Tibial nerve (tissue), 4 donors: ENCODE measurements around the gene CFAP52. TPM values are rescaled to one million over a fixed set of nuclear protein-coding genes. Genes with fewer than 3 reads are reported as not detected.

Source experiments
- DNase-seq, 2 donors: peaks; one replicate each; pipeline ENCODE4 v3.0.0-alpha.2; 2019; ENCODE audit warnings: low spot score in 2 of 2
- H3K27ac ChIP-seq, 4 donors: fragments of 200-600 bp; sonication (generic) in 3 of 4; one replicate each; pipeline ENCODE4 v1.5.1; 2017 to 2019; ENCODE audit warnings: mild to moderate bottlenecking in 1 of 4
- H3K27me3 ChIP-seq, 2 donors: fragments of 200-600 bp; sonication (generic) in 1 of 2; one replicate each; pipeline versions ENCODE4 v1.5.1 to v1.6.0; 2017 to 2019
- H3K36me3 ChIP-seq, 3 donors: fragments of 200-600 bp; sonication (generic); one replicate each; pipeline ENCODE4 v1.5.1; 2018 to 2019
- H3K4me1 ChIP-seq, 4 donors: fragments of 200-600 bp; sonication (generic) in 3 of 4; one replicate each; pipeline ENCODE4 v1.5.1; 2017 to 2019
- H3K4me3 ChIP-seq, 4 donors: fragments of 200-600 bp; sonication (generic) in 3 of 4; one replicate each; pipeline ENCODE4 v1.5.1; 2017 to 2019; ENCODE audit warnings: mild to moderate bottlenecking in 1 of 4, moderate library complexity in 1 of 4
- H3K9me3 ChIP-seq, 4 donors: fragments of 200-600 bp; sonication (generic) in 3 of 4; one replicate each; pipeline ENCODE4 v1.5.1; 2017 to 2019
- CTCF ChIP-seq, 5 experiments: fragments of 200-600 bp in 3 of 5; fragments of 450-650 bp in 2 of 5; sonication (generic) in 3 of 5; IDR thresholded peaks; one replicate each; pipeline ENCODE4 v1.5.1; 2016 to 2019; ENCODE audit warnings: antibody characterized with exemption in 5 of 5, mild to moderate bottlenecking in 3 of 5, moderate library complexity in 2 of 5
- EP300 ChIP-seq, 2 donors: sonication (generic); formaldehyde crosslinking; IDR thresholded peaks; one replicate each; pipeline ENCODE4 v1.6.1; 2017; ENCODE audit warnings: antibody characterized with exemption in 2 of 2, mild to moderate bottlenecking in 1 of 2
- POLR2A ChIP-seq, 2 donors: fragments of 450-650 bp; IDR thresholded peaks; one replicate each; pipeline ENCODE4 v1.6.1; 2017; ENCODE audit warnings: antibody characterized with exemption in 2 of 2, mild to moderate bottlenecking in 2 of 2, moderate library complexity in 2 of 2
- WGBS, 2 donors: methylation state at CpG; one replicate each; pipeline ENCODE4 v1.1.5; 2018; 5-methylcytosine and 5-hydroxymethylcytosine counted together
- total RNA-seq, 4 donors: library from RNA; depleted of rRNA; stranded (reverse); fragments of >200 nt; gene quantifications; one replicate each; pipeline ENCODE4 v1.1.0, GENCODE V29; 2016

Gene CFAP52
- total RNA-seq, 4 donors from 2014 or later = 0.22 to 1.6 (median 0.30) TPM; not detected in 1

- Histone ChIP-seq H3K4me1 (no peaks in the 10 kb centered on the region), H3K9me3 (peaks cover 0 to 13% (median 0%) of the 10 kb centered on the region in 4 donors), H3K27me3 (no peaks in the 10 kb centered on the region), H3K4me3 (no peak overlapping the region), H3K36me3 (no peaks in the 10 kb centered on the region), H3K27ac (no peak overlapping the region)
- no peak for DNase-seq
- WGBS, 2 donors = 71 to 84% methylated on average over 6 of the region's 6 CpGs
- TF ChIP-seq EP300 (IDR thresholded peaks at IDR 0.05) = no peak
- TF ChIP-seq CTCF (IDR thresholded peaks at IDR 0.05) = no peak
- TF ChIP-seq POLR2A (IDR thresholded peaks at IDR 0.05) = no peak
Measured at GRCh38 chr17:9668517-9668916, 92.1 kb downstream of the CFAP52 start.

DNA sequence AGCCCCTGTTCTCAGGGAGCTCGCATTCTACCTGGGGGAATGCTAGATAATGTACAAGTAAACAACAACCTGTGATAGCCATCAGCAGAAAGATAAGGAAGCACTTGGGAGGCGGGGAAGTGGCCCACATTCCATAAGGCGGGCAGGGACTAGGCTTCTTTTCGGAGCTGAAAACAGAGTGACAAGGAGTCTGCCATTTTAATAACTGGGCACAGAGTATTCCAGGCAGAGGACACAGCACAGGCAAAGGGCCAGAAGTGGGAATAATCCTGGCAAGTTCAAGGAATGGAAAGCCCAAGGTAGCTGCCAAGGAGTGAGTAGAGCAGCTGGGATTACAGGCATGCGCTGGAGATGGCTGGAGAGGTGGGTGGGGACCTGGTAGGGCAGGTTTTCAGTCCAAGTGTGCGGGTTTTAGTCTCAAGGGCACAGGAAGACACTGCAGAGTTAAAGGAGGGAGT, 93.1 kb downstream of the CFAP52 start:
- Histone ChIP-seq H3K9me3 (peaks cover 0 to 13% (median 0%) of the 10 kb centered on the region in 4 donors), H3K4me1 (no peaks in the 10 kb centered on the region), H3K27ac (no peak overlapping the region), H3K27me3 (no peaks in the 10 kb centered on the region), H3K4me3 (no peak overlapping the region), H3K36me3 (no peaks in the 10 kb centered on the region)
- 81 to 85% methylated on average over 6 of the region's 6 CpGs for WGBS, 2 donors
- TF ChIP-seq POLR2A (IDR thresholded peaks at IDR 0.05) = no peak
- TF ChIP-seq CTCF (IDR thresholded peaks at IDR 0.05) = no peak
- TF ChIP-seq EP300 (IDR thresholded peaks at IDR 0.05) = no peak
- no peak for DNase-seq

GRCh38 chr17:9670596-9670995, 94.2 kb downstream of the CFAP52 start:
- TF ChIP-seq CTCF (IDR thresholded peaks at IDR 0.05) = no peak
- no peak for TF ChIP-seq POLR2A (IDR thresholded peaks at IDR 0.05)
- TF ChIP-seq EP300 (IDR thresholded peaks at IDR 0.05) = no peak
- Histone ChIP-seq H3K27ac (no peak overlapping the region), H3K36me3 (no peaks in the 10 kb centered on the region), H3K9me3 (peaks cover 0 to 4% (median 0%) of the 10 kb centered on the region in 4 donors), H3K4me3 (no peak overlapping the region), H3K27me3 (no peaks in the 10 kb centered on the region), H3K4me1 (no peaks in the 10 kb centered on the region)
- WGBS, 2 donors = 59 to 67% methylated on average over 8 of the region's 8 CpGs
- no peak for DNase-seq

DNA sequence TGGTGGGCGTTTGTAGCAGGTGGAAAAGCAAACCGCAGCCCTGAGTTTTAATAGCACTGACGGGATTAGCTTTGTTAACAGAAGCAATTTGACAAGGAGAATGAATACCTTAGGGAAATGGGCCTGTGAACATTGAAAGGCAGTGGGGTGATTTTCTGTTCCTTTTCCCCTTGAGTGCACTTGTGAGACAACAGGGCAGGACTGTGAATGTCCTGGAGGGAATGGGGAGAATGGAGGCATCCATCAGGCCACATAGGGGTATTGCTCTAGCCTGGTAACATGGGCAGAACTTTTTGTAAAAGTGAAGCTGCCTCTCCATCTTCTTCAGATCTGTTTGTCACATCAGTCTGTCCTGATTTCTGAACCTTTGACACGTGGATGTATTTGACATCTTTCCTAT, 95.1 kb downstream of the CFAP52 start:
- H3K9me3 ChIP-seq = no peaks in the 10 kb centered on the region
- 52 to 57% methylated on average over 4 of the region's 4 CpGs for WGBS, 2 donors

DNA sequence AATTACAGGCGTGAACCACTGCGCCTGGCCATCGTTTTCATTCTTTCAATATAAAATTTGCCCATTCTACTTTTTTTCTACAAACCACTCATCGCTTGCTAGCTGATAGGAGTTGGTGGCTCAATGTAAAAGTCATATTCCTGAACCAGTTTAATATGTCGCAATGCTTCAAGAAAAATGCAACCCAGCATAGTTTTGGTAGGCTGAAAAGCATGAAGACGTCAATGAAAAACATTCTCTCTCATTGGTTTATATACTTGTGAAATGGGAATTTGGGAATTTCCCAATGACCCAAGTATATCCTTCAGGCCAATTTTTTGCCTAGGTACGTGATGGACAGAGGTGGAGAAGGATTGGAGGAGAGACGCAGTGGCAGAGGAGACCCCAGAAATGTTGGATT, 95.8 kb downstream of the CFAP52 start:
- H3K36me3 ChIP-seq = no peaks in the 10 kb centered on the region
- H3K27me3 ChIP-seq = no peaks in the 10 kb centered on the region
- H3K4me1 ChIP-seq = no peaks in the 10 kb centered on the region
- no peak for DNase-seq
- no peak overlapping the region for H3K4me3 ChIP-seq
- no peaks in the 10 kb centered on the region for H3K9me3 ChIP-seq
- TF ChIP-seq POLR2A (IDR thresholded peaks at IDR 0.05) = no peak
- no peak for TF ChIP-seq EP300 (IDR thresholded peaks at IDR 0.05)
- TF ChIP-seq CTCF (IDR thresholded peaks at IDR 0.05) = no peak
- H3K27ac ChIP-seq = no peak overlapping the region
- 87 to 89% methylated on average over 8 of the region's 8 CpGs for WGBS, 2 donors

More for the DNA sequence above, 95.1 kb downstream of the CFAP52 start:
- Histone ChIP-seq H3K36me3 (no peaks in the 10 kb centered on the region), H3K4me3 (no peak overlapping the region), H3K4me1 (no peaks in the 10 kb centered on the region), H3K27ac (no peak overlapping the region), H3K27me3 (no peaks in the 10 kb centered on the region)
- DNase-seq = no peak
- TF ChIP-seq CTCF (IDR thresholded peaks at IDR 0.05) = no peak
- no peak for TF ChIP-seq EP300 (IDR thresholded peaks at IDR 0.05)
- no peak for TF ChIP-seq POLR2A (IDR thresholded peaks at IDR 0.05)
